Peyer's patch (tissue), 4 donors: ENCODE results near the gene ASB11. TPM values are rescaled to one million over a fixed set of nuclear protein-coding genes. Genes with fewer than 3 reads are reported as not detected.

Source experiments
- DNase-seq, 3 donors: peaks; one replicate each; pipeline ENCODE4 v3.0.0-alpha.2; 2017 to 2019
- H3K27ac ChIP-seq, 4 donors: fragments of 200-600 bp; sonication (generic); one replicate each; pipeline ENCODE4 v1.5.1; 2016 to 2019
- H3K27me3 ChIP-seq, 2 donors: fragments of 200-600 bp; sonication (generic); one replicate each; pipeline ENCODE4 v1.5.1; 2019
- H3K36me3 ChIP-seq, 3 donors: fragments of 200-600 bp; sonication (generic); one replicate each; pipeline ENCODE4 v1.5.1; 2016 to 2019
- H3K4me1 ChIP-seq, 4 donors: fragments of 200-600 bp; sonication (generic); one replicate each; pipeline ENCODE4 v1.5.1; 2016 to 2019
- H3K4me3 ChIP-seq, 4 donors: fragments of 200-600 bp; sonication (generic); 1 replicate in 3 of 4; 2 replicates in 1 of 4; pipeline ENCODE4 v1.5.1; 2016 to 2019; ENCODE audit warnings: mild to moderate bottlenecking in 1 of 4
- H3K9me3 ChIP-seq, 4 donors: fragments of 200-600 bp; sonication (generic); one replicate each; pipeline ENCODE4 v1.5.1; 2016 to 2019; ENCODE audit warnings: mild to moderate bottlenecking in 1 of 4
- POLR2A ChIP-seq, 2 donors: fragments of 450-650 bp; IDR thresholded peaks; one replicate each; pipeline ENCODE4 v1.5.1; 2017; ENCODE audit warnings: antibody characterized with exemption in 2 of 2, mild to moderate bottlenecking in 2 of 2, moderate library complexity in 2 of 2
- total RNA-seq, 4 donors: library from RNA; depleted of rRNA; stranded (reverse); fragments of >200 nt; gene quantifications; one replicate each; pipeline ENCODE4 v1.1.0, GENCODE V29; 2016
- TF ChIP-seq, protein P1 (sequence below), 6 experiments: fragments of 450-650 bp in 4 of 6; fragments of 200-600 bp in 2 of 6; sonication (generic) in 1 of 6; IDR thresholded peaks; one replicate each; pipeline ENCODE4 v1.5.1; 2017 to 2019; ENCODE audit warnings: antibody characterized with exemption in 6 of 6, mild to moderate bottlenecking in 3 of 6, moderate library complexity in 1 of 6

The ASB11 gene
- total RNA-seq, 4 donors from 2014 or later, result not detected

DNA sequence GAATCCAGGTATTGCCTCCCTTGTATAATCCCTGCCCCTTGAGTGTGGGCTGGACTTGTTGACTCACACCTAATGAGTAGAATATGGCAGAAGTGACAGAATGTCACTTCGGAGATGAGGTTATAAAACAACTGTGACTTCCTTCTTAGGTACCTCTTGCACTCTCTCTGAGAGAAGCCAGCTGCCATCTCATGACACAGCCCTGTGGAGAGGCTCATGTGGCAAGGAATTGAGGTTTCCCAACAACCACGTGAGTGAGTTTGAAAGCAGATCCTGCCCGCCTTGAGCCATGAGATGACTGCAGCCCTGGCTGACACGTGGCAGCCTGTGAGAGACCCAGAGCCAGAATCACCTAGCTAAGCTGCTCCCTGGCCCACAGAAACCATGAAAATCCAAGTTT, 13.5 kb downstream of the ASB11 start:
- TF ChIP-seq, protein P1, sequence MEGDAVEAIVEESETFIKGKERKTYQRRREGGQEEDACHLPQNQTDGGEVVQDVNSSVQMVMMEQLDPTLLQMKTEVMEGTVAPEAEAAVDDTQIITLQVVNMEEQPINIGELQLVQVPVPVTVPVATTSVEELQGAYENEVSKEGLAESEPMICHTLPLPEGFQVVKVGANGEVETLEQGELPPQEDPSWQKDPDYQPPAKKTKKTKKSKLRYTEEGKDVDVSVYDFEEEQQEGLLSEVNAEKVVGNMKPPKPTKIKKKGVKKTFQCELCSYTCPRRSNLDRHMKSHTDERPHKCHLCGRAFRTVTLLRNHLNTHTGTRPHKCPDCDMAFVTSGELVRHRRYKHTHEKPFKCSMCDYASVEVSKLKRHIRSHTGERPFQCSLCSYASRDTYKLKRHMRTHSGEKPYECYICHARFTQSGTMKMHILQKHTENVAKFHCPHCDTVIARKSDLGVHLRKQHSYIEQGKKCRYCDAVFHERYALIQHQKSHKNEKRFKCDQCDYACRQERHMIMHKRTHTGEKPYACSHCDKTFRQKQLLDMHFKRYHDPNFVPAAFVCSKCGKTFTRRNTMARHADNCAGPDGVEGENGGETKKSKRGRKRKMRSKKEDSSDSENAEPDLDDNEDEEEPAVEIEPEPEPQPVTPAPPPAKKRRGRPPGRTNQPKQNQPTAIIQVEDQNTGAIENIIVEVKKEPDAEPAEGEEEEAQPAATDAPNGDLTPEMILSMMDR (IDR thresholded peaks at IDR 0.05), result no peak
- TF ChIP-seq POLR2A (IDR thresholded peaks at IDR 0.05), result peak in 1 of 2 donors; percentile 16
- H3K4me3 ChIP-seq, result no peak overlapping the region
- no peaks in the 10 kb centered on the region for H3K9me3 ChIP-seq
- no peaks in the 10 kb centered on the region for H3K36me3 ChIP-seq
- H3K27ac ChIP-seq, result no peak overlapping the region
- peak in 1 of 3 donors; percentile 62 for DNase-seq
- no peaks in the 10 kb centered on the region for H3K27me3 ChIP-seq
- H3K4me1 ChIP-seq, result no peaks in the 10 kb centered on the region

- no peaks in the 10 kb centered on the region for H3K36me3 ChIP-seq
- H3K4me1 ChIP-seq, result no peaks in the 10 kb centered on the region
- no peaks in the 10 kb centered on the region for H3K9me3 ChIP-seq
- no peak for DNase-seq
- no peaks in the 10 kb centered on the region for H3K27me3 ChIP-seq
- H3K27ac ChIP-seq, result peak overlapping the region in 1 of 4 donors; percentile 5
- peak overlapping the region in 1 of 4 donors; percentile 24 for H3K4me3 ChIP-seq
- TF ChIP-seq, protein P1 (IDR thresholded peaks at IDR 0.05), result peak in 4 of 6 experiments; percentile 17 to 63 (median 52)
- peak in 1 of 2 donors; percentile 6 for TF ChIP-seq POLR2A (IDR thresholded peaks at IDR 0.05)
Observed at GRCh38 chrX:15299941-15300851, 15.2 kb downstream of the ASB11 start.

- no peaks in the 10 kb centered on the region for H3K9me3 ChIP-seq
- no peaks in the 10 kb centered on the region for H3K27me3 ChIP-seq
- no peak for DNase-seq
- no peaks in the 10 kb centered on the region for H3K4me1 ChIP-seq
- TF ChIP-seq, protein P1 (IDR thresholded peaks at IDR 0.05), result no peak
- no peak for TF ChIP-seq POLR2A (IDR thresholded peaks at IDR 0.05)
- H3K36me3 ChIP-seq, result no peaks in the 10 kb centered on the region
- H3K4me3 ChIP-seq, result no peak overlapping the region
- H3K27ac ChIP-seq, result peak overlapping the region in 2 of 4 donors; percentile 8 to 48
Observed at GRCh38 chrX:15298780-15299179, 16.7 kb downstream of the ASB11 start.

DNA sequence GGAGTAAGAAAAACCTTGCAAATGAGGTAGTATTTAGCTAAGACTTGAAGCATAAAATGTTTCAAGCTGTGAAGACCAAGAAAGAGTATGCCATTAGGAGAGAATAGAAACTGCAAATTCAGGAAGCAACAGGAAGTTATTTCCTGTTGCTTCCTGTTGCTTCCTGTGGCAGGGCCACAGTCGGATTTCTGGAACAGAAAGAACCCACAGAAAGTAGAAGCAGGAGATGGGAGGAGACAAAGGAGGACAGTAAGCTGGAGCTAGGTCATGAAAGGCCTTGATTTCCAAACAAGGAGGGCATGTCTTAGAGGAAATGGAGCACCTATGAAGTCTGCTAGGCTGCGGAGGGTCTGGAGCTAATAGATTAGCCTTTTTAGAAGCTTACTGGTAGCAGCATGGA, 17.2 kb downstream of the ASB11 start:
- Histone ChIP-seq H3K4me3 (no peak overlapping the region), H3K27ac (peak overlapping the region in 2 of 4 donors; percentile 8 to 48), H3K27me3 (no peaks in the 10 kb centered on the region), H3K4me1 (no peaks in the 10 kb centered on the region), H3K9me3 (no peaks in the 10 kb centered on the region), H3K36me3 (no peaks in the 10 kb centered on the region)
- DNase-seq, result no peak
- no peak for TF ChIP-seq POLR2A (IDR thresholded peaks at IDR 0.05)
- TF ChIP-seq, protein P1 (IDR thresholded peaks at IDR 0.05), result no peak

- Histone ChIP-seq H3K27me3 (no peaks in the 10 kb centered on the region), H3K27ac (no peak overlapping the region), H3K36me3 (no peaks in the 10 kb centered on the region)
Observed at GRCh38 chrX:15293451-15293850, 22.0 kb downstream of the ASB11 start.

More at GRCh38 chrX:15293451-15293850, 22.0 kb downstream of the ASB11 start:
- Histone ChIP-seq H3K4me1 (no peaks in the 10 kb centered on the region), H3K9me3 (no peaks in the 10 kb centered on the region), H3K4me3 (no peak overlapping the region)
- DNase-seq, result no peak
- TF ChIP-seq POLR2A (IDR thresholded peaks at IDR 0.05), result no peak
- TF ChIP-seq, protein P1 (IDR thresholded peaks at IDR 0.05), result no peak
